ENCODE measurements around the gene MRPL21.
"Not testable (repeated sequence)": the region's sequence is repeated elsewhere in the genome, so short reads cannot be mapped to it uniquely, and the experiment has no call there.

The MRPL21 gene

DNA sequence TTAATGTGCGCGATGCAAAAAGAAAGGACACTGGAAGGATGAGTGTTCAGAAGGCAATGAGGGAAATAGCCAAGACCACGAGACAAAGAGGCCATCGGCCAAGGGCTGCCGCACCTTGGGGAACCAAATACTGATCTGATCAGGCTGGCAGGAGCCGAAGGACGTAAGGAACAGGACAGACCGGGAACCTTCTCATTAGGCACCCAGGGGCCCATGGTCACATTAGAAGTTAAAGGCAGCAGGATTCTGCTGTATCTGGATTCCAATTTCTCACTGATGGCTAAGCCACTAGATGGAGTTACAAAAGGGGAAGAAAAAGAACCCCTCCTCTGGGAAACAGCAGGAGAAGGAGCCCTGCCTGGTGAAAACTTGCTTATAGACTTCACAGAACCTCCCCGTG is 33.2 kb downstream of the MRPL21 start:
- DNase-seq (ENCODE audit: low read depth in 1 of 2, low spot score in 1 of 2), result no peak

DNA sequence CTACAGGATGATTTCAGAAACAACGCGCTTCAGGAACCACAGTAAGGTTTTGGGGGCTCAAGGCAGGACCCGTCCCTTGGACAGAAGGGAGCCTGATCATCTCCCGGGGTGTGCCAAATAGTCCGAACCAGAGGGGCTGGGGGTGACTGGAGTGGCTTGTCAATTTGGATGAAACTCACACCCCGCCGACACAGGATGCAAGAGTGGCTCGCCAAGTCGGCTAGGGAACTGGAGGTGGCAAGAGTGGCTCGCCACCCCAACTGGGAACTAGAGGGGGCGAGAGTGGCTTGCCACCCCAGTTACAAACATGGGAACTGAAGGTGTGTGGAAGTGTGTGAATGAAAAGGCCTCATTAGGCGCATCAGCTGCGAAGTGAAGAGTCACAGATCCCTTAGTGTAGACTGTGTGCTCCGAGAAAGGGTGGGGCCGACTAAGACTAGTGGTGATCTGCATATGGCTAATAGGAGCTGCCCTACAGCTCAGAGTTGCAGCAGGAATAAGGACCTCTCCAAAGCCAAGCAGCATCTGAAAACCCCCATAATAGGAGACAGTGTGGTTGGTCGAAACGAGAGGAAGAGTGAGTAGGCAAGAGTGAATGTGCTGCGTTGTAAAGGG is 35.3 kb downstream of the MRPL21 start:
- no peak for DNase-seq (ENCODE audit: low read depth in 1 of 2, low spot score in 1 of 2)

DNA sequence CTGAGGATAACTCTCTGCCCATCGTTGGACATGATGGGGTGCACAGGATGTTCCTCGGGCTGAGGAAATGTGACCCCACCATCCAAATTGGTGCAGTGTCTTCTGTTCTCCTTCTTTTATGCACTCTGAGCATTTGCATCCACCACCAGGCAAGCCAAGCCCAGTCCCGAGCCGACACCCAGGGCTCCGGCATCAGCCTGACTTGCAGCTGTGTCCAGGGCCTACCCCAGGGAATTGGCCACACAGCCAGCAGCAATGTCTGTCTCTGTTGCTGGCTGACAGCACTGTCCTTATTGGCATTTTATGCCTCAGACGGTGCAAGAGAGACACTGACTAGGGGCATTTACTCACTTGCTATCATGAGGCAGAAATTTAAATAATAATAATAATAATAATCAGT is 36.6 kb downstream of the MRPL21 start:
- DNase-seq (ENCODE audit: low read depth in 1 of 2, low spot score in 1 of 2), result no peak

DNA sequence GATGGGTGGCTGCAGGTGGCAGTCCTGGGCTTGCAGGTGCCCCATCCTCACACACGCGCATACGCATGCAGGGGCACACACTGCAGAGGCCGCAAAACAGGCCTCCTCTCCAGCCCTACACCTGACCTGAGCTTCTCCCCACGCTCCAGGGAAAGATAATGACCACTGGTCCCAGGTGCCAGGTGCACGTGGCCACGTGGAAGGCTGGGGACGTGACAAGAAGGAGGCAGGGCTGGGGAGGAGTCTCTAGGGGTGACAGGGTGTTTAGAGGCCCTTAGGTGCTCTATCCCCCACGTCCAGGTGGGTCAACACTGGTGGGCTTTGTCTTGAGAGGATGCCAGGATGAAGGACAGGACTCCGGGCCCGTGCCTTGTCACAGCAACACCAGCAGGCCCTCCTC is 38.4 kb downstream of the MRPL21 start:
- DNase-seq (ENCODE audit: low read depth in 1 of 2, low spot score in 1 of 2), result no peak

DNA sequence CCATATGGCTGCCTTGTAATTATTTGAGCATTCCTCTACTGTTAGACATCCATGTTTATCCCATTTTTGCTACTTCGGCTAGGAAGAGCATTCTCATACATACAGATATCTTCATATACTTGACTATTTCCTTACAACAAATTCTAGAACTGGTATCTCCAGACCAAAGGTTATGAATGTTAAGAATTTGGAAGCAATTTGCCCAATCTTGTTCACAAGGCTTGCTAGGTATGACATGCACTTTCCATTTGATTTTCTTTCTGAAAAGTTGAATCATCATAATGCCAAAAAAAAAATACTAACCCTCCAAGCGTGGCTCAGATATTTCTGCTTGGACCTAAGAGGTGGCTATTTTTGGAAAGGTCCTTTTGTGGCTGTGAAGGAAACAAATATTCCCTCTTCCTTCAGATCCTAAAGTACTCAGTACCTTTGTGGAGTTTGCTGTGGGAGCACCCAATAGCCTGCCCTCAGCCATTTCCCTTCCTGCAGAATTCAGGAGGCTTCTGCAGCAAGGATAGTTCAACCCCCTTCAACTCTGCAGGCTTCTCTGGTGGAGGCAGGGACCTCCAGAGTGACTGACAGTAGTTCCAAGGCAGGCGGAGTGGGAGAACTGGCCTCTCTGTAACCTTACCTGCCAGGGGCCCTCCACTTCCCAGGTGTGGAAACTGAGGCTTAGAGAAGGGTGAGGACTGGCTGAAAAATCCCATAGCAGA is 39.9 kb downstream of the MRPL21 start:
- DNase-seq (ENCODE audit: low read depth in 1 of 2, low spot score in 1 of 2), result no peak

DNA sequence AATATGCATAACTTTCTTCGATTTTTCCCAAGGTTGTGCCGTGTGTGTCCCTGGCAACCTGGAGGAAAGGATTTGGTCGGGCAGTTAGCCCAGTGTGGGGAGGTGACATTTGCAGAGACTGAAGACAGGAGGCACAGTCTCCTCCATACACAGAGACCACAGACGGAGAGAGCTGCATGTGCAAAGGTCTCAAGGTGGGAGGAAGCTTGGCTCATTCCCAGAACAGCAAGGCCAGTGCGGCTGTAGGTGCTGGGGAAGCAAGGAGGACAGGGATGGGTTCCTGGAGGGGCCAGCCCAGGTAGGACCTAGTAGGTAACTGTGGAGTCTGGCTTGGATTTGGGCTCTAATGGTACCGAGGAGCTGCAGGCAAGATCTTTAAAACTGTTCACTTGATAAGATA is 41.2 kb downstream of the MRPL21 start:
- no peak for DNase-seq (ENCODE audit: low read depth in 1 of 2, low spot score in 1 of 2)

DNA sequence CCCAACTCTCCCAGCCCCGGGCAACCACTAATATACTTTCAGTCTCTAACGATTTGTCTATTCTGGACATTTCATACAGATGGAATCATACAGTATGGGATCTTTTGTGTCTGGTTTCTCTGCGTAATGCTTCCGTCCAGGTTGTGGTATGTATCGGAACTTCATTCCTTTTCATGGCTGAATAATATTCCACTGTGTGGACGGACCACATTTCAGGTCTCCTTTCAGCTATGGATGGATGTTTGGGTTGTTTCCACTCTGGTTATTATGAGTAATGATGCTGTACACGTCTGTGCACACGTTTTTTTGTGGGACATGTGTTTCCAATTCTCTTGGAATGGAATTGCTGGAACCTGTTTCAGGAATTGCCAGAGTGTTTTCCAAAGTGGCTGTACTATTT is 44.5 kb downstream of the MRPL21 start:
- no peak for DNase-seq (ENCODE audit: low read depth in 1 of 2, low spot score in 1 of 2)

DNA sequence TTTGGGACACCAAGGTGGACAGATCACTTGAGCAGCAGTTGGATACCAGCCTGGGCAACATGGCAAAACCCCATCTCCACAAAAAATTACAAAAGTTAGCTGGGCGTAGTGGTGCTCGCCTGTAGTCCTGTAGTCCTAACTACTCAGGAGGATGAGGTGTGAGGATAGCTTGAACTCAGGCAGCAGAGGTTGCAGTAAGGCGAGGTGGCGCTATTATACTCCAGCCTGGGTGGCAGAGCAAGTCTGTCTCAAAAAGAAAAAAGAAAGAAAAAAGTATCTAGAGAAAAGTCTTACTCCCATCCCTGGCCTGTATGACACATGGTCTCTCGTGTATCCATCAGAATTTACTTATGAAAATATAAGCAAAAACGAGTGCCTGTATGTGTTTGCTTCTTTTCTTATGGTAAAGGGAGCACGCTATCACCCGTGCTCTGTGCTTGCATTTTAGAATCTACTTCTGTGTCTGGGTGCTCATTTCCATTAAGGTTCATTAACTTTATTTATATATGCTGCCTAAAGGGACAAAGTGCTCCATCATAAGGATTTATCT is 46.5 kb downstream of the MRPL21 start:
- no peak for DNase-seq (ENCODE audit: low read depth in 1 of 2, low spot score in 1 of 2)

DNA sequence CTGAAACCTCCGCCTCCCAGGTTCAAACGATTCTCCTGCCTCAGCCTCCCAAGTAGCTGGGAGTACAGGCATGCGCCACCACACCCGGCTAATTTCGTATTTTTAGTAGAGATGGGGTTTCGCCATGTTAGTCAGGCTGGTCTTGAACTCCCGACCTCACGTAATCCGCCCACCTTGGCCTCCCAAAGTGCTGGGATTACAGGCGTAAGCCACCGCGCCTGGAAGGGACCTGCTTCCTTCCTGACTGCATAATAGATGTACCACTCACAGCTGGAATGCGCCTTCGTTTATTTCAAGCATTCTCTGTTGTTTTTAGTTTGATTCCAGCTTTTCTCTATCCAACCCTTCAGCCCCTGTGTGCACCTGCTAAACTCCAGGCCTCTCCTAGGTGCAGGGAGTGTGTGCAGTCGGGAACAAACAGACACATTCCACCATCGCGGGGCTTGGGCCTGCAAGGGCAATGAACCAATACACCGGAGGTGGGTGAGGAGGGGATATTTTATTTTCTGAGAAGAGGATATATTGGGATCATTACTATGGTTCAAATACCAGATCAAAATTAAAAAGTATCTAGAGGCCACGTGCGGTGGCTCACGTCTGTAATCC is 47.1 kb downstream of the MRPL21 start:
- not testable (repeated sequence) for DNase-seq (ENCODE audit: low read depth in 1 of 2, low spot score in 1 of 2)

DNA sequence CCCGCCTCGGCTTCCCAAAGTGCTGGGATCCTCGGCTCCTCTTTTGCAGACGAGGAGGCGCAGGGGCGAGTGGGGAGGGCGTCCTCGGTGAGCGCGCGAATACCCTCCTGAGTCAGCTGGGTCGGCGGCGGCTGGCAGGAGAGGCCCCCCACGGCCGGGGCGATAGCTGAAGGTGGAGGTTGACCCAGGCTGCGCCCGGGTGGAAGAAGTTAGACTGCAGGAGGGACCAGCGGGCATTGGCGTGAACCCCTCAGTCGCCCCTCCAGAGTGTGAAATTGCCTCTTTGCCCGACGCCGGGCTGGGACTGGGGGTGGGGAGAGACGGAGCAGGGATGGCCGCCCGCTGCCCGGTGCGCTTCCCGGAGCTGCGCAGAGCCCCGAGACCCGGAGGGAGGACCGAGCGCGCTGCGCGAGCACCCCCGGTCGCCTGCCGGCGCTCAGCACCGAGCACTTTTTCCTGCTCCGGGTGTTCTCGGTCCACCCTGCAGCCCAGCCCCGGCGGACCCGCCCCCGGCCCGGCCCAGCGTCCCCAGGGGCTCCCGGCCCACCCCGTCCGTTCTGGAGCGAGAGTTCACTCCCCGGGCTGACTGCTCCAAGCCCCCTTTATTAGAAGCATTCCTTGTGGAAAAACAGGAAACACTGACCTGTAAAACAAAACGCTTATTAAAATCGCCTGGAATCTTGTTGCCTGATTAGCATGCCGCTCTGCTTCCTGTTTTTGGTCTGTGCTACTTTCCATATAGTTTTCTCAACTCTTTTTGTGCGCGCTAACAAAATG is 48.2 kb downstream of the MRPL21 start:
- peak in 1 of 2 donors; percentile 7 for DNase-seq (ENCODE audit: low read depth in 1 of 2, low spot score in 1 of 2)

DNA sequence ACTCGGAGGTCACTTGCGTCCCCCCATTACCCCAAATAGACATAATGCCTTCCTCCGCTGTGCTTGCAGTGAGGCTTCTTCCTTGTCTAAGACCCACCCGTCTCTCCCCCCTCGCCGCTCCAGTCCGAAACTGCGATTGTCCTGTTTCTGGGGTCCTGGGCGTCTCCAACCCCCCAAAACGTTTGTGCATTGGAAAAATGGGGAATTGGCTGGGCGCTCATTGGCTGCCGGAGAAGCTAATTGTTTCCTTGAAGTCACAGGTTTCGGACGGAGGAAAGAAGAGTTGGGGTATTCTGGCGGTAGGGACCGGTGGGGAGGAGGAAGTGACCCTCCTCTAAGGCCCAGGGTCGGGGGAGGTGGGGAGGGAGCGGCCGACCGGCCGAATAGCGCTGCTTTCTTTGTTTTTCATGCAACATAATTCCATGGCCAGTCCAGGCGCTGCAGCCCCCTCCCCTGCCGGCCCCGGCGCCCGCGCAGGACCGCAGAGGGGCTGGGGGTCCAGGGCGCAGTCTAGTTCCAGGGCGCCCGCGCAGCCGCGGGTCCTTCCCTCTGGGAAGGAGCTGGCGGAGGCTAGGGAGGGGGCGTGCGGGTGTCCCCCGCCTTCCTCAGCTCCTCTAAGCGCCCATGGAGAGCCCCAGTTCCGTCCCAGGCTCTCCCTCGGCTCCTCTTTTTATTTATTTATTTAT is 49.2 kb downstream of the MRPL21 start:
- no peak for DNase-seq (ENCODE audit: low read depth in 1 of 2, low spot score in 1 of 2)

DNA sequence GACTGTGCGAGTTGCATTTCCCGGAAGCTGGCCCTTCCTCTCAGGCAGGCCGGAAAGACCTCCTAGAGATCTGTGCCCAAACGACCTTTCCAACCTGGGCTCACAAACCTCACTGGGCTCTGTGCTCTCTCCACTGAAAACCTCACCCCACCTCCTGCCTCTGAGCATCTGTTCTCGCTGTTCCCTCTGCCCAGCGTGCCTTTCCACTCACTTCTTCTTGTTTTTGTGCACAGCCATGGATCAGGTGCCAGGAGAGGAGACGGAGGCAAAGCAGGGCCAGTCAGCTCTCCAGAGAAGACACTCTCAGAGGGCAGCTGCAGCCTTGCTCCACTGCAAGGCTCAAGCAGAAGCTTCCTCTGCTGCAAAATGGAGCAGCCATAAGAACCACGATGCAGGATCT is 51.0 kb downstream of the MRPL21 start:
- DNase-seq (ENCODE audit: low read depth in 1 of 2, low spot score in 1 of 2), result no peak

DNA sequence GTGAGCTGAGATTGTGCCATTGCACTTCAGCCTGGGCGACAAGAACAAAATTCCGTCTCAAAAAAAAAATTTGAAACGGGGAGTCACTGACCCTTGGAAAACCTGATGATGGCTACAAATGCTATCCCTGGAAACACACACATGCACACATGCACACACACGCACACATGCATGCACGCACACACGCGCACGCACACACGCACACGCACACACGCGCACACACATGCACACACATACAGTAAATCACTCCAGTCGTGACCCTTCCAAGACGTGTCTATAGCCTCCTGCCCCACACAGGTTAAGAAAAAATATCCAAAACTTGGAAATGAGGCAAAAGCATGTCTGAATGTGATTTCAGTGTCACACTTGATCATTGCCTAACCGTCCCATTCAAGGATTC is 55.2 kb downstream of the MRPL21 start:
- DNase-seq (ENCODE audit: low read depth in 1 of 2, low spot score in 1 of 2), result no peak

DNA sequence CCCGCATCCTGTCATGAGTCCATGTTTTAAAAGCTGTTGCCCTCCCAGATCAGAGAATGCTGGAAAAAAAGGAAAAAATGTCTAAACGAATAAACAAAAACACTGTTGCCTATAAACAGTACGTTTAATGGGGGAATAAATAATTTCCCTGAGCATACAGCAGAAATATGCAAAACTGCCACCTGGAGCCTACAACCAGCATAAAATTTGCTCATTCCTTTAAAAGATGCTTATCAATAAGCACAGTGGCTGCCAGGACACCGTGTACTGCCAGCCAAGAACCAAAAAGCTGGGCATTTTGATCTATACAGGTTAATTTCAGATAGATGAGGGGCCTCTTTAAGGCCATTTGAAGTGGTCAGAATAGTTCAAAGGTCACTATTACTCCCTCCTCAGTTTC is 56.2 kb downstream of the MRPL21 start:
- DNase-seq (ENCODE audit: low read depth in 1 of 2, low spot score in 1 of 2), result no peak

DNA sequence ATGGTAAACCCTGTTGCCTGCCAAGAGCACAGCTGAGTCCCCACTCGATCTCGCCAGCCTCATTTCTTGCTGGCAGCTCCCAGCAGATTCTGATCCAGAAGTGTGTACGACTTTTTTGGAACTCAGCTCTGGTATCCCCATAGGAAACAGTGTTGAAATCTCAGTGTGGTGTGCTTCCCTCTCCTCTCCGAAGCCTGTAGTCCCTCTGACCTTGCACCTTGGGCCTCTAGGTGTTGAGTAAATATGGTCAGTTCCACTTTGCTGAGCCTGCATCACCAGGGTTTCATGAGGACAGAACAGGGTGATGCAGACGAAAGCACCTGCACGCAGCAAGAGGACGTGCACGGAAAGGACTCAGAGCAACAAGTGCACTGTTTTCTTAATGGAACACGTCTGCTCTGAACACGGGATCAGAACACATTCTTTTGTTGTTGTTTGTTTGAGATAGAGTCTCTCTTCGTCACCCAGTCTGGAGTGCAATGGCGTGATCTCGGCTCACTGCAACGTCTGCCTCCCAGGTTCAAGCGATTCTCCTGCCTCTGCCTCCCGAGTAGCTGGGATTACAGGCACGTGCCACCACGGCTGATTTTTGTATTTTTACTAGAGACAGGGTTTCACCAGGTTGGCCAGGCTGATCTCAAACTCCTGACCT is 58.2 kb downstream of the MRPL21 start:
- no peak for DNase-seq (ENCODE audit: low read depth in 1 of 2, low spot score in 1 of 2)

DNA sequence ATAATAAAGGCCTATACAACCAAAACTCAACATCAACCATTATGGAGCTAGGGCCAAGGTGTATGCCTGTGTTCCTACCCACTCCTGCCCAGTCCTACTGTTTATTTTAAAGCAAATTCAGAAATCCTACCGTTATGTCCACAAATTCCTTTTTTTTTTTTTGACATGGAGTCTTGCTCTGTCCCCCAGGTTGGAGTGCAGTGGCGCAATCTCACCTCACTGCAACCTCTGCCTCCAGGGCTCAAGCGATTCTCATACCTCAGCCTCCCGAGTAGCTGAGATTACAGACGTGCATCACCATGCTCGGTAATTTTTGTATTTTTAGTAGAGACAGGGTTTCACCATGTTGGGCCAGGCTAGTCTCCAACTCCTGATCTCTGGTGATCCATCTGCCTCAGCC is 58.8 kb downstream of the MRPL21 start:
- DNase-seq (ENCODE audit: low read depth in 1 of 2, low spot score in 1 of 2), result no peak

DNA sequence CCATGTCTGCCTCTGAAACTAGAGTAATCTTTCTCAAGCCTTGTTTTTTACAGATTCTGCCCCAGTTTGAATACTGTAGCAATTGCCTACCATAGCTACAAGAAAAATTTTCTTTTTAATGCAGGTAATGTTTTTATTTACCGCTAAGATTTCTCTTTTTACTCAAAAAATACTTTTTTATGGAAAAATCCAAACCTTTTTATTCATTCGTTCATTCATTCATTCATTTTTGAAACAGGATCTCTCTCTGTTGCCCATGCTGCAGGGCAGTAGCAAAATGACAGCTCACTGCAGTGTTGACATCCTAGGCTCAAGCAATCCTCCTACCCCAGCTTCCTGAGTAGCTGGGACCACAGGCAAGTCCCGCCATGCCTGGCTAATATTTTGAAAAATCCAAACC is 59.3 kb downstream of the MRPL21 start:
- DNase-seq (ENCODE audit: low read depth in 1 of 2, low spot score in 1 of 2), result no peak

DNA sequence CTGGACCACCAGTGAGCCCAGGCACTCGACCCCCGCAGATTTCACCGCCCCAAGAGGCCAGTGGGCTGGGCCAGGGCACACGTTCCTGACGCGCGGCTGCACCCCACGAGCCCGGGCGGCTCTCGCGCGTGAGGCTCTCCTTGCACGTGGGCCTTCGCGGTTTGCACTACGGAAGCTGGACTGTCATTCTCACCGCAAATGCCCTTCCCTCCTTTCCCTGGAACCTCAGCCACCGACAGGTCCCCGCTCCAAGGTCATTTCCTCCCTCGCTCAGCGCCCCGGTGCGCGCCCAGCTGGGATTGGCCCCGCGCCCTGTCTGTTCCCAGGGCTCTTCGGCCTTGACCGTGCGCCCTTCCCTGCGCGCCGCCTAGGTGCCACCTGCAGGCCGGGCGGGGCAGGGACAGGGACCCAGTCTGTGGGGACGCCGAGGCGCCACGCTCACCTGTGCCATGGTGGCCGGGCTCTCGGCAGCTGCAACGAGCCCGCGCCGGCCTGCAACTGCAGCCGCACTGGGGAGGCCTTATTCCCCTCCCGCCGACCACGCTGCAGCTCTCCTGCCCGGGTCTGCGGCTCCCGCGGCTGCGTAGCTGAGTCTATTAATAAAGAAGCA is 59.8 kb downstream of the MRPL21 start:
- peak; percentile 42 to 55 for DNase-seq (ENCODE audit: low read depth in 1 of 2, low spot score in 1 of 2)

DNA sequence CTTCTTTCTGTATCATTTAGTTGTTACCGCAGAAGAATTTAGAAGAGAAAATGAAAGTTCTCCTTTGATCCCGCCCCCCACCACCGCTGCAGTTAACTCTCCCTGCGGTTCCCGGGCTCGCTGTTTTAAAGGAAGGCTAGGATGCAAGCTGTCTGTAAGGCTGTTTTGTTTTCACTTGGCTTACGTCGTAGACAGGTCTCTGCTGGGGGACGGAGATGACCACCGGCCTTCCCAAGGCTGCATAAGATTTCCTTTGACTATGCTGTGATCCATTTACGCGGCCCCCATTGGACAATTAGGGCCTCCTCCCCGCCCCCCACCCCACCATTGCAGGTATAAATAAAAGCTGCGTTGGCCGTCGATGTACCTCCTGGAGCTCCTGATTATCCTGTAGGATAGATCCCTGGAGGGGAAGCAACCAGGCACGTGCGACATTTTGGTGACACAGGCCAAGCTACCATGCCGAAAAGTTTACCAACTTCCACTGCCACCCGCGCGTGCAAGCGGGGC is 60.5 kb downstream of the MRPL21 start:
- DNase-seq (ENCODE audit: low read depth in 1 of 2, low spot score in 1 of 2), result peak in 1 of 2 donors; percentile 14

Data from activated CD4-positive, alpha-beta T cell treated with anti-CD3 and anti-CD28 coated beads, Interleukin-2, amount 50 U/mL, for 24 hours (primary cell).